B cell (primary cell): ENCODE results near the gene EML1. TPM values are rescaled to one million over a fixed set of nuclear protein-coding genes. Genes with fewer than 3 reads are reported as not detected.

Source experiments
- ATAC-seq: fragments of 200-7000 bp; cut with Tn5 transposase; one replicate; pipeline ENCODE4 v1.10.0; 2021; ENCODE audit warnings: low read depth, mild to moderate bottlenecking, moderate number of reproducible peaks, moderate library complexity
- CTCF ChIA-PET: fragments of 350-600 bp; sonication (Branson Sonifier 250); formaldehyde crosslinking; loops from one replicate; lab custom pipeline; 2021; ENCODE audit warnings: antibody characterized with exemption, inconsistent platforms; lab: Charles Lee
- POLR2A ChIA-PET: fragments of 350-600 bp; sonication (Branson Sonifier 250); formaldehyde crosslinking; loops from one replicate; lab custom pipeline; 2021; ENCODE audit warnings: antibody characterized with exemption; lab: Charles Lee
- DNase-seq: peaks from one replicate; pipeline ENCODE4 v3.0.0; 2013
- H2AFZ ChIP-seq: 2 replicates; pipeline ENCODE4 v1.6.1; 2012; ENCODE audit warnings: mild to moderate bottlenecking, low read depth, low read length; ENCODE audit not compliant: insufficient read depth, poor library complexity, severe bottlenecking
- H3K27ac ChIP-seq, 2 donors: 1 replicate in 1 of 2; 2 replicates in 1 of 2; pipeline ENCODE4 v1.5.1; 2012 to 2013; ENCODE audit warnings: low read length in 2 of 2, mild to moderate bottlenecking in 2 of 2, moderate library complexity in 1 of 2
- H3K27me3 ChIP-seq, 4 experiments: fragments of 200-600 bp in 1 of 4; sonication (generic) in 1 of 4; replicated peaks in 1 of 4; 1 replicate in 2 of 4; 2 replicates in 2 of 4; pipeline versions ENCODE4 v1.6.1 to v1.7.0; 2013 to 2016; ENCODE audit warnings: low read length in 3 of 4, mild to moderate bottlenecking in 2 of 4, mixed read lengths in 1 of 4, moderate library complexity in 1 of 4; ENCODE audit not compliant: insufficient read depth in 4 of 4, control insufficient read depth in 3 of 4; ENCODE audit errors: control extremely low read depth in 1 of 4
- H3K36me3 ChIP-seq, 2 experiments: replicated peaks in 1 of 2; 1 replicate in 1 of 2; 2 replicates in 1 of 2; pipeline versions ENCODE4 v1.6.1 to v1.7.1; 2013; ENCODE audit warnings: low read length in 1 of 2; ENCODE audit not compliant: insufficient read depth in 2 of 2, control insufficient read depth in 1 of 2; ENCODE audit errors: control extremely low read depth in 1 of 2, extremely low read depth in 1 of 2
- H3K4me1 ChIP-seq, 2 donors: fragments of 200-600 bp in 1 of 2; sonication (generic) in 1 of 2; 1 replicate in 1 of 2; 2 replicates in 1 of 2; pipeline versions ENCODE4 v1.5.1 to v1.6.1; 2013 to 2017; ENCODE audit warnings: low read length in 2 of 2; ENCODE audit not compliant: control insufficient read depth in 2 of 2, insufficient read depth in 2 of 2
- H3K4me2 ChIP-seq: replicated peaks from 2 replicates; pipeline ENCODE3; 2012; ENCODE audit warnings: mild to moderate bottlenecking, low read depth, low read length; ENCODE audit not compliant: poor library complexity, severe bottlenecking
- H3K4me3 ChIP-seq, 5 experiments: fragments of 200-600 bp in 1 of 5; sonication (generic) in 1 of 5; 1 replicate in 3 of 5; 2 replicates in 2 of 5; pipeline versions ENCODE4 v1.5.1 to v1.7.0; 2011 to 2016; ENCODE audit warnings: low read length in 4 of 5, mild to moderate bottlenecking in 4 of 5, low read depth in 2 of 5, control low read depth in 1 of 5, moderate library complexity in 1 of 5; ENCODE audit not compliant: insufficient read depth in 1 of 5; ENCODE audit errors: control extremely low read depth in 1 of 5, extremely low read depth in 1 of 5
- H3K79me2 ChIP-seq: fragments of 200-600 bp; sonication (generic); one replicate; pipeline ENCODE4 v1.6.0; 2016; ENCODE audit warnings: low read length; ENCODE audit not compliant: control insufficient read depth, insufficient read depth
- H3K9ac ChIP-seq: fragments of 200-600 bp; sonication (generic); 2 replicates; pipeline ENCODE4 v1.6.1; 2017; ENCODE audit warnings: mild to moderate bottlenecking, low read length, moderate library complexity
- H3K9me3 ChIP-seq, 3 donors: one replicate each; pipeline versions ENCODE4 v1.6.1 to v1.7.1; 2013; ENCODE audit warnings: low read length in 2 of 3; ENCODE audit not compliant: control insufficient read depth in 2 of 3, insufficient read depth in 1 of 3; ENCODE audit errors: control extremely low read depth in 1 of 3
- H4K20me1 ChIP-seq: 2 replicates; pipeline ENCODE4 v1.6.0; 2012; ENCODE audit warnings: mild to moderate bottlenecking, low read length; ENCODE audit not compliant: insufficient read depth, control insufficient read depth, poor library complexity, severe bottlenecking
- H3K27ac Mint-ChIP-seq: one replicate; pipeline ENCODE4 v1.8.0; 2021; ENCODE audit warnings: mixed read lengths
- H3K27me3 Mint-ChIP-seq: one replicate; pipeline ENCODE4 v1.8.0; 2021; ENCODE audit warnings: mixed read lengths
- H3K4me1 Mint-ChIP-seq: one replicate; pipeline ENCODE4 v1.8.0; 2021; ENCODE audit warnings: mixed read lengths
- H3K4me3 Mint-ChIP-seq: one replicate; pipeline ENCODE4 v1.8.0; 2021; ENCODE audit warnings: mixed read lengths
- H3K9me3 Mint-ChIP-seq: one replicate; pipeline ENCODE4 v1.8.0; 2022; ENCODE audit warnings: mixed read lengths; ENCODE audit not compliant: insufficient read depth
- CTCF ChIP-seq: fragments of 200-600 bp; IDR thresholded peaks from one replicate; pipeline ENCODE4 v1.8.0; 2022; ENCODE audit warnings: antibody characterized with exemption, mild to moderate bottlenecking
- EZH2 ChIP-seq: IDR thresholded peaks from 2 replicates; pipeline ENCODE4 v1.6.1; 2012; ENCODE audit warnings: borderline replicate concordance, low read depth, mild to moderate bottlenecking, moderate library complexity, low read length; ENCODE audit not compliant: insufficient read depth, poor library complexity, severe bottlenecking
- WGBS: methylation state at CpG from one replicate; pipeline ENCODE4 v1.1.5; 2013; ENCODE audit warnings: missing lambda C conversion rate; ENCODE audit not compliant: insufficient coverage; 5-methylcytosine and 5-hydroxymethylcytosine counted together
- intact Hi-C: fragments of 100-400 bp; cut with micrococcal nuclease; formaldehyde crosslinking; loops from one replicate; pipeline ENCODE4 v1.10.0; 2022
- polyA plus RNA-seq: library from polyadenylated mRNA; depleted of rRNA; stranded (reverse); fragments of >200 nt; gene quantifications from 2 replicates; pipeline ENCODE4 v1.2.3, GENCODE V29; 2012
- total RNA-seq, 2 donors: library from RNA; stranded (reverse); fragments of 120-200 nt in 1 of 2; gene quantifications; 1 replicate in 1 of 2; 2 replicates in 1 of 2; pipeline versions ENCODE4 v1.2.3 to v1.2.4, GENCODE V29; 2013 to 2022

Gene EML1
- total and polyA plus RNA-seq, 2 donors (not counting 1 experiment from before 2014, with no cell fraction given) = not detected

GRCh38 chr14:99785426-99785825 is 7.8 kb upstream of the EML1 start:
- intact Hi-C loops = no loop called here
- Histone ChIP-seq H3K9me3 (peaks cover 0 to 13% (median 0%) of the 10 kb centered on the region in 3 donors), H3K4me2 (no peak overlapping the region), H4K20me1 (no peaks in the 10 kb centered on the region), H2AFZ (no peak overlapping the region), H3K27me3 (peaks cover 0 to 6% (median 0%) of the 10 kb centered on the region in 4 experiments), H3K79me2 (no peaks in the 10 kb centered on the region), H3K36me3 (no peaks in the 10 kb centered on the region), H3K9ac (no peak overlapping the region), H3K4me3 (no peak overlapping the region), H3K4me1 (no peaks in the 10 kb centered on the region), H3K27ac (no peak overlapping the region)
- TF ChIP-seq EZH2 = no peak
- TF ChIP-seq CTCF = no peak
- ChIA-PET POLR2A (no interaction called here), CTCF (no interaction called here)
- Mint-ChIP-seq H3K4me1 (no peaks in the 10 kb centered on the region), H3K9me3 (peaks cover 3% of the 10 kb centered on the region), H3K27me3 (peaks cover 29% of the 10 kb centered on the region), H3K27ac (no peak overlapping the region), H3K4me3 (no peak overlapping the region)
- DNase-seq = no peak
- no peak for ATAC-seq
- WGBS = 96% methylated on average over 9 of the region's 9 CpGs

GRCh38 chr14:99786511-99786989 is 6.7 kb upstream of the EML1 start:
- WGBS = 90% methylated on average over 7 of the region's 8 CpGs

More at GRCh38 chr14:99786511-99786989, 6.7 kb upstream of the EML1 start:
- Histone ChIP-seq H3K9me3 (peaks cover 0 to 9% (median 0%) of the 10 kb centered on the region in 3 donors), H3K27ac (no peak overlapping the region), H3K4me2 (no peak overlapping the region), H4K20me1 (no peaks in the 10 kb centered on the region), H3K79me2 (no peaks in the 10 kb centered on the region), H3K9ac (no peak overlapping the region), H3K4me3 (no peak overlapping the region), H3K27me3 (peaks cover 0 to 7% (median 0%) of the 10 kb centered on the region in 4 experiments), H3K36me3 (no peaks in the 10 kb centered on the region), H3K4me1 (no peaks in the 10 kb centered on the region), H2AFZ (no peak overlapping the region)
- H3K27ac Mint-ChIP-seq = no peak overlapping the region
- no peak for DNase-seq
- ChIA-PET POLR2A (no interaction called here), CTCF (interaction anchor here (0.7 kb wide), 1 partner anchor 488 kb away, joined by 3 read pairs; no protein-coding TSS in a partner anchor)
- no peaks in the 10 kb centered on the region for H3K4me1 Mint-ChIP-seq
- intact Hi-C loops = no loop called here
- peaks cover 28% of the 10 kb centered on the region for H3K27me3 Mint-ChIP-seq
- no peaks in the 10 kb centered on the region for H3K9me3 Mint-ChIP-seq
- ATAC-seq = no peak
- no peak overlapping the region for H3K4me3 Mint-ChIP-seq
- TF ChIP-seq EZH2 = no peak
- no peak for TF ChIP-seq CTCF
